ENCODE results near the gene GAP43.

The GAP43 gene

GRCh38 chr3:115628075-115628412, 4.7 kb downstream of the GAP43 start:
- TF ChIP-seq CTCF (IDR thresholded peaks at IDR 0.05) = no peak
- Histone ChIP-seq H3K27ac (no peak overlapping the region), H3K9me3 (no peaks in the 10 kb centered on the region), H3K4me3 (ENCODE audit: low read depth in 1 of 2, low read length in 1 of 2) (no peak overlapping the region), H3K4me1 (ENCODE audit: control insufficient read depth in 1 of 2, insufficient read depth in 1 of 2, low read depth in 1 of 2, low read length in 1 of 2) (no peaks in the 10 kb centered on the region), H3K27me3 (peaks cover 48% of the 10 kb centered on the region), H3K36me3 (no peaks in the 10 kb centered on the region)

GRCh38 chr3:115630850-115631249, 7.5 kb downstream of the GAP43 start:
- no peak overlapping the region for H3K27ac ChIP-seq
- TF ChIP-seq CTCF (IDR thresholded peaks at IDR 0.05) = no peak
- H3K9me3 ChIP-seq = no peaks in the 10 kb centered on the region
- H3K36me3 ChIP-seq = no peaks in the 10 kb centered on the region
- H3K4me3 ChIP-seq (ENCODE audit: low read depth in 1 of 2, low read length in 1 of 2) = no peak overlapping the region
- H3K4me1 ChIP-seq (ENCODE audit: control insufficient read depth in 1 of 2, insufficient read depth in 1 of 2, low read depth in 1 of 2, low read length in 1 of 2) = no peaks in the 10 kb centered on the region
- peaks cover 20% of the 10 kb centered on the region for H3K27me3 ChIP-seq

- no peaks in the 10 kb centered on the region for H3K9me3 ChIP-seq
- H3K36me3 ChIP-seq = no peaks in the 10 kb centered on the region
- peaks cover 11% of the 10 kb centered on the region for H3K27me3 ChIP-seq
- H3K27ac ChIP-seq = no peak overlapping the region
- no peak for TF ChIP-seq CTCF (IDR thresholded peaks at IDR 0.05)
- no peaks in the 10 kb centered on the region for H3K4me1 ChIP-seq (ENCODE audit: control insufficient read depth in 1 of 2, insufficient read depth in 1 of 2, low read depth in 1 of 2, low read length in 1 of 2)
- no peak overlapping the region for H3K4me3 ChIP-seq (ENCODE audit: low read depth in 1 of 2, low read length in 1 of 2)
These were observed 8.7 kb downstream of the GAP43 start for GRCh38 chr3:115632026-115632425.

- Histone ChIP-seq H3K9me3 (no peaks in the 10 kb centered on the region), H3K27me3 (peaks cover 4% of the 10 kb centered on the region), H3K4me1 (ENCODE audit: control insufficient read depth in 1 of 2, insufficient read depth in 1 of 2, low read depth in 1 of 2, low read length in 1 of 2) (no peaks in the 10 kb centered on the region), H3K27ac (no peak overlapping the region), H3K4me3 (ENCODE audit: low read depth in 1 of 2, low read length in 1 of 2) (no peak overlapping the region), H3K36me3 (no peaks in the 10 kb centered on the region)
- no peak for TF ChIP-seq CTCF (IDR thresholded peaks at IDR 0.05)
These were observed 10.2 kb downstream of the GAP43 start for GRCh38 chr3:115633467-115633866.

DNA sequence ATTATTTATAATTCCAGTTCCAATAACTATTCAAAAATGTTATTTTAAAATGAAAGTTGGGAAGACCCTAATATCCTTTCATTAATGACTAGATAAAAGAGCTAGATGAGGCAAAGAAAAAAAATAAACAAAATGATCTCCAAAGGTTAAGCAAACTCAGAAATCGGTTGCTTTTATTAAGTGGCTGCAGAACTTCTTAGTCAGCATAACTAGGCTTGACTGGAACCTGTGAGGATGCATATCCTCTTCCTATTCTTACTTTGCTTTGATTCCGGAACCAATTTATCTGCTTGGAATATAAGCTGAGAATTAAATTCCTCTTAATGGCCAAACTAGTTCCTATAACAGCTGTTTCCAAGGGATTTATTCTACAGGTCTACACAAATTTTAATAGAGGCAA, 10.7 kb downstream of the GAP43 start:
- Histone ChIP-seq H3K9me3 (no peaks in the 10 kb centered on the region), H3K4me3 (ENCODE audit: low read depth in 1 of 2, low read length in 1 of 2) (no peak overlapping the region), H3K27ac (no peak overlapping the region), H3K36me3 (no peaks in the 10 kb centered on the region), H3K4me1 (ENCODE audit: control insufficient read depth in 1 of 2, insufficient read depth in 1 of 2, low read depth in 1 of 2, low read length in 1 of 2) (no peaks in the 10 kb centered on the region), H3K27me3 (no peaks in the 10 kb centered on the region)
- TF ChIP-seq CTCF (IDR thresholded peaks at IDR 0.05) = no peak

DNA sequence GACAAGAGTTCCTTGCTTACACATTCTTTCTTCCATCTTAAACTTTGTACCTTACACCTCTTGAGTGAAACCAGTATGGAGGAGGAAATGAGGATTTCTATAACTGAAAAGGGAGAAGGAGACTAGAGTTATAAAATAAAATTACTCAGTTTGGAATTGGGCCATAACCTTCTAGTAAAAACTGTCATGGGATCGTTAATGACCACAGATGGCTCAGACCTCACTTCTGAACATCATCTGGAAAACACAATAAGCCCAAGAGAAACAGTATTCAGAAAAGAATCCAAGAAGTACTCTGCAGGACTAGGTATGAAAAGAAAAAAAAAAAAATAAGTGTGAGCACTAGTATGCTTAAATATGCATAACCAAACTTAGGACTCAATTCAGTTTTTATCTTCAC, 12.1 kb downstream of the GAP43 start:
- no peak for TF ChIP-seq CTCF (IDR thresholded peaks at IDR 0.05)
- no peak overlapping the region for H3K4me3 ChIP-seq (ENCODE audit: low read depth in 1 of 2, low read length in 1 of 2)
- no peaks in the 10 kb centered on the region for H3K36me3 ChIP-seq
- H3K4me1 ChIP-seq (ENCODE audit: control insufficient read depth in 1 of 2, insufficient read depth in 1 of 2, low read depth in 1 of 2, low read length in 1 of 2) = no peaks in the 10 kb centered on the region
- no peaks in the 10 kb centered on the region for H3K9me3 ChIP-seq
- no peak overlapping the region for H3K27ac ChIP-seq
- H3K27me3 ChIP-seq = no peaks in the 10 kb centered on the region
